ENCODE measurements around the gene ADGRD1.

DNA sequence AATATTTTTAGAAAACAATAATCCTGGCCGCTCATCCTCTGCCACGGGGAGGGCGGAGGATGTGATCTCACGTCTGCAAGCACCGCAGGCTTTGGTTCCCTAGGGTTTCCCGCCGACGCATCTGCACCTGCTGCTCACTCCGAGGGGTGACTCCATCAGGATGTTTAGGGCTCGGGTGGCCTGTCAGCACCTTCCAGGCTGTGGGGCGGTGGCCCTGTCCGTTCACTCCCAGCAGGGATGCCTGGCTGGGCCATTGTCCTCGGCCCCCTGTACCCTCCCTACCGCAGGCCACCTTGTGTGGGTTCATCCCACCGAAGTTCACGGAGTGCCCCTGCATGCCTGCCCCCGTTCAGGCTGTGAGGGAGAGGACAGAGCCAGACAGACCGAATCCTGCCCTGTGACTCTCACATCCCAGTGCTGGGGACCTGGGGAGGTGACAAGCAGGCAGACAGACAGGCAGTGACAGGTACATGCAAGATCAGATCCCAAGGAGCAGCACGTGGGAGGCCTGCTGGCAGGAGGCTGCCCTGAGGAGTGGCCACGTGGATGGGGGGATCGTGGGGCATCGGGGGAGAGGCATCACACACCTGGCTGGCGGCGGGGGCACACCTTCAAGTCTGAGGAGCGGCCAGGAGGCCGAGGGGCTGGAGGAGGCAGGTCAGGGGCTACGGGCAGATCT lies 112.6 kb downstream of the ADGRD1 start:
- TF ChIP-seq POLR2A (IDR thresholded peaks at IDR 0.05; ENCODE audit: low read depth), result no peak
- TF ChIP-seq CTCF (IDR thresholded peaks at IDR 0.05), result no peak
- TF ChIP-seq EP300 (IDR thresholded peaks at IDR 0.05), result no peak

Measured in esophagus muscularis mucosa (tissue), 4 donors.